NCI-H1930 (cell line): ENCODE measurements around the gene ARL8A.

ENCODE experiments used
- DNase-seq, 2 experiments: peaks; one replicate each; lab custom pipeline; 2025; lab: John Stamatoyannopoulos, UW

Gene ARL8A

DNA sequence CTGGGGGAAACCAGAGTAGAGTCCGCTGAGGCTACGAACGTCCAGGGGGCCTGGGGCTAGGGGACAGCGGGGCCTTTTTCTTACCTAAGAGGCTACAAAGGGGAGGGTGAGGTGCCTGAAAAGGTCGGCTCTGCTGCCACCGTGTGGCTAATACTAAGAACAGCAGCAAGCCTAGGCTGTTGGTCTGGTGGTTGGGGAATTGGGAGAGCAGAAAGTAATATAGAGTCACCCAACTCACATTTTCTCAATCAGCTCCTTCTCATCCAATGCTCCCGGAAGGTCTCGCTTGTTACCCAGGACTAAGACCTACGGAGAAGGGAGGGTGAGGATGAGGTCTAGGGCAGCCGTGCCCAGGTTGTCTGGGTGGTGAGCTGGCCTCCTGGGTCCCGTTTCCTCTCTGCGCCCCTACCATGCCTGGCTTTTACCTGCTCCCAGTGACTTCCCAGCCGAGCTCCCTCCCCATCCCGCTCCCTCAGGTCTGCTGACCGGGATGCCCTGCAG lies 9.3 kb downstream of the ARL8A start:
- DNase-seq: peak; percentile 43 to 66

DNA sequence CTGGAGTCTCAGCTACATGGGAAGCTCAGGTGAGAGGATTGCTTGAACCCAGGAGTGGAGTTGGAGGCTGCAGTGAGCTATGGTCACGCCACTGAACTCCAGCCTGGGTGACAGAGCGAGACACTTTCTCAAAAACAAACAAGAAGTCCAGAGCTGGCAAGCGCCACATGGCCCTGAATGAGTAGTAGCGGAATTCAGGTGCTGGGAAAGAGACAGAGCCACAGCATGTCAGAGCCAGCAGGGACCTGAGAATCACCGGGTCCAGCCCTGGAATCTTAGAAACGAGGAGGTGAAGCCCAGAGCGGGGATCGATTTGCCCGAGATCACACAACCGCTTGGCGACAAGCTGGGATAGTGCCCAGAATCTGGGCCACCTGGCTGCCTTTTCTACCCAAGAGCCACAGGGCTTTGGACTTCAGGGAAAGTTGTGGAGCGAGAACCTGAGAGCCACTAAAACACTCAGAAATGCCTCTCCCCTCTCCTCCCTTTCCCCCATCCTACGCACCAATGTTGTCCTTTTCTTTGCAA lies 9.8 kb downstream of the ARL8A start:
- DNase-seq: no peak

GRCh38 chr1:202133989-202134388 lies 10.5 kb downstream of the ARL8A start:
- DNase-seq: no peak

GRCh38 chr1:202133496-202133895 lies 11.0 kb downstream of the ARL8A start:
- no peak for DNase-seq

GRCh38 chr1:202133001-202133400 lies 11.5 kb downstream of the ARL8A start:
- no peak for DNase-seq

- DNase-seq: no peak
Observed at GRCh38 chr1:202131956-202132821, 12.3 kb downstream of the ARL8A start.

DNA sequence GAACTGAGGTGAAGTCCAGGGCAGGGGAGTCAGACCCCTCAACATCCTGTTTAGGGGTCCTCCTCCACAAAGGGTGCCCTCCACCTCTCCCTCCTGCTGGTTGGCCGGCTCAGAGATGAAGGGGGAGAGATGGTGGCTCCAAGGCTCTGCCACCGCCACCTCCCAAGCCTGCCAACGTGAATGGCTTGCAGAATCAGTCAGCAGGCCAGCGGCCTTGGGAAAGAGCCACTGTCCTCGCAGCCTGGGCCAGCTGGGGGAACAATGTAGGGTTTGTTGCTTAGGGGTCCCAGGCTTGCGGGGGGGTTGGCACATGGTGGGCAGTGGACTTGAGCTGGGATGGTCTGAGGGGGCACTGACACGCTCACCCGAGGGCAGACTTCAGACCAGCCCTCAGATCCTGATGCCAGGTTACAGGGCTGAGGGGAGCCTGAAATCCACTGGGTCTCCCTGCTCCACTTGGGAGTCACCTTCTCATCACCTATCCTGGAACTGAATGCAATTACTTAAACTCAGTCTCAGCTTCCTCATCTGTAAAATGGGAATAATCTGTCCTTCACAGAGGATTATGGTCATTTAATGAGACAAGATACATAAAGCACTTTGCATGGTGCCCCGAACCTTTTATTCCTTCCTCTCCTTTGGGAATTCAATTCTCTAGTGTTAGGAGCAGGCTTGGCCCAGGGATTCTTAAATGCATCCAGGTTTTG lies 13.6 kb downstream of the ARL8A start:
- DNase-seq: no peak

DNA sequence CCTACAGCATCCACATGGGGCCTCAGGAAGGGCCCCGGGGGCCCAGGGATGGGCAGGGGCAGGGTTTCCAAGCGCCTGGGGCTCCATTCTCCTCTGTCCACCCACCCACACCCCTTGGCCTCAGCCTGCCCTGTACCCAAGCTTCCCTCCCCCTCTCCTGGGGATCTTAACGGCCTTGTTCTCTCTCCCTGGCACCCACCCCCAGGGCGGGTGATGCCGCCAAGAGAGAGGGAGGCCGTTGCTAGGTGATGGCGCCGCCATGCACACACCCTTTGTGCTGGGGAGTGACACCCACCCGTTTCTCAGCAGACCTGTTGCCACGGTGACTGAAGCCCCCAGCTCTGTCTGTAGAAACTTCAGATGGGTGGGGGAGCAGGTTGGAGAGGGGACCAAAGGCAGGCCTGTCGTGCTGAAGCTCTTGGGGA lies 14.2 kb downstream of the ARL8A start:
- DNase-seq: no peak

- DNase-seq: no peak
Observed at GRCh38 chr1:202129453-202130296, 14.9 kb downstream of the ARL8A start.

DNA sequence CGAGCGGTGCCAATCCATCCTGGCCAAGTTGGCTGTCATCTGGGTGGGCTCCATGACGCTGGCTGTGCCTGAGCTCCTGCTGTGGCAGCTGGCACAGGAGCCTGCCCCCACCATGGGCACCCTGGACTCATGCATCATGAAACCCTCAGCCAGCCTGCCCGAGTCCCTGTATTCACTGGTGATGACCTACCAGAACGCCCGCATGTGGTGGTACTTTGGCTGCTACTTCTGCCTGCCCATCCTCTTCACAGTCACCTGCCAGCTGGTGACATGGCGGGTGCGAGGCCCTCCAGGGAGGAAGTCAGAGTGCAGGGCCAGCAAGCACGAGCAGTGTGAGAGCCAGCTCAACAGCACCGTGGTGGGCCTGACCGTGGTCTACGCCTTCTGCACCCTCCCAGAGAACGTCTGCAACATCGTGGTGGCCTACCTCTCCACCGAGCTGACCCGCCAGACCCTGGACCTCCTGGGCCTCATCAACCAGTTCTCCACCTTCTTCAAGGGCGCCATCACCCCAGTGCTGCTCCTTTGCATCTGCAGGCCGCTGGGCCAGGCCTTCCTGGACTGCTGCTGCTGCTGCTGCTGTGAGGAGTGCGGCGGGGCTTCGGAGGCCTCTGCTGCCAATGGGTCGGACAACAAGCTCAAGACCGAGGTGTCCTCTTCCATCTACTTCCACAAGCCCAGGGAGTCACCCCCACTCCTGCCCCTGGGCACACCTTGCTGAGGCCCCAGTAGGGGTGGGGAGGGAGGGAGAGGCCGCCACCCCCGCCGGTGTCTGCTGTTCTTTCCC lies 16.5 kb downstream of the ARL8A start:
- DNase-seq: no peak

- DNase-seq: no peak
Observed at GRCh38 chr1:202127061-202127460, 17.5 kb downstream of the ARL8A start.

GRCh38 chr1:202126426-202126825 lies 18.1 kb downstream of the ARL8A start:
- DNase-seq: no peak

- no peak for DNase-seq
Observed at GRCh38 chr1:202125611-202126010, 18.9 kb downstream of the ARL8A start.

DNA sequence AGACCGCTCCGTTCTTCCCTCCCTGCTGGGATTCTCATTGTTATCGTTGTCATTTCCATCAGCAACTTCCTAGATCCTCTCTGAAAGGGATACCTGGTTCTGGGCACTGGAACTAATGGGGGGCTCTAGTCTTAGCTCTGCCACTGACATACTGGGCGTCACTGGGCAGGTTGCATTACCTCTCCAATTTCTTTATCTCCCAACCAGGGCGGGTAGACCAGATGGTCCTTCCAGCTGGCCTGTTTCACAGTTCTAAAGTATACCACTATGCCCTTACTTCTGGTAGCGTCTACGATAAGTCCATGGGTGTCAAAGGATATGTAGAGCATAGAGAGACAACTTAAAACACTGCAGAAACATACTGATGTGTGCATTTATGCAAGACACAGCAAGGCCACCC lies 20.4 kb downstream of the ARL8A start:
- no peak for DNase-seq

DNA sequence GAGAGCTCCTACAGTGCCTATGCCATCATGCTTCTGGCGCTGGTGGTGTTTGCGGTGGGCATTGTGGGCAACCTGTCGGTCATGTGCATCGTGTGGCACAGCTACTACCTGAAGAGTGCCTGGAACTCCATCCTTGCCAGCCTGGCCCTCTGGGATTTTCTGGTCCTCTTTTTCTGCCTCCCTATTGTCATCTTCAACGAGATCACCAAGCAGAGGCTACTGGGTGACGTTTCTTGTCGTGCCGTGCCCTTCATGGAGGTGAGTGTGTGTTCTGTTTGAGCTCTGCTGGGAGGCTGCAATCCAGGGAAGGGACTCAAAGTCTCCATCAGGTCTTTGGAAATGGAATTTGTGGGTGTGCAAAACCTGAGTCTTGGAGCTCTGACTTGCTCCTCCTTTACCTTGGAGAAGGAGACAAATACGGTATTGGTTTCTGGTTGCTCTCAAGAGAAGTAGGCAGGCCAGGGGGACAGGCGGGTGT lies 21.2 kb downstream of the ARL8A start:
- DNase-seq: no peak

DNA sequence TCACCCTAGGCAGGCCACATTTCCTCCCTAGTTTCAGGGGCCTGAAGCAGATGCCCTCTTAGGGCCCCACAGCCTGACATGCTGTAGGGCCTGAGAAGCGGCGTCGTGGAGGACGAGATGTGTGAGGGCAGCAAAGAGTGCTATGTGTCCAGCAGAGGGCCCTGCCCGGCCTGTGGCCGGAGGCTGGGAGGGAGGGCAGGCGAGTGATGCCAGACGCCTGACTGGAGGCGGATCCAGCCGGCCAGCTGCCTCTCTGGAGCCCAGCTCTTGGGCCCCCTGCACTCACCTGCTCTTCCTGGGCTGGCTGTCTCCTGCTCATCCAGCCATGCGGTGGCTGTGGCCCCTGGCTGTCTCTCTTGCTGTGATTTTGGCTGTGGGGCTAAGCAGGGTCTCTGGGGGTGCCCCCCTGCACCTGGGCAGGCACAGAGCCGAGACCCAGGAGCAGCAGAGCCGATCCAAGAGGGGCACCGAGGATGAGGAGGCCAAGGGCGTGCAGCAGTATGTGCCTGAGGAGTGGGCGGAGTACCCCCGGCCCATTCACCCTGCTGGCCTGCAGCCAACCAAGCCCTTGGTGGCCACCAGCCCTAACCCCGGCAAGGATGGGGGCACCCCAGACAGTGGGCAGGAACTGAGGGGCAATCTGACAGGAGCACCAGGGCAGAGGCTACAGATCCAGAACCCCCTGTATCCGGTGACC lies 21.8 kb downstream of the ARL8A start, which contains the start of gene GPR37L1:
TSS of gene GPR37L1 (plus strand) at position 279 of the 697 bp plus-strand sequence. CDS start at position 326, 47 bp downstream.
- no peak for DNase-seq

DNA sequence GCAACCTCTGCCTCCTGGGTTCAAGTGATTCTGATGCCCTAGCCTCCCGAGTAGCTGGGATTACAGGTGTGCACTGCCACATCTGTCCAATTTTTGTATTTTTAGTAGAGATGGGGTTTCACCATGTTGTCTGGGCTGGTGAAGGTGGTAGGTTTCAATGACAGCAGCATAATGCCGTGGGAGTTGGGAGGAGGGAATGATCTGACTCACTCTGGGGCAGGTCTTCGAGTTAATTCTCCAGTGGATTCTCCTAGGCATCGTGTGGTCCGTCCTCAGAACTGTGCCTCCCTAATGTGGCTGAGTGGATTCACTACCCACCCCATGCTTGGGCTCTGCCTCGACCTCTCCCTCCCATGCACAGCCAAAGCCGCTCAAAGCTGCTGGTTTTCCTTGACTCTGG lies 23.5 kb downstream of the ARL8A start:
- no peak for DNase-seq

GRCh38 chr1:202117898-202118371 lies 26.6 kb downstream of the ARL8A start:
- no peak for DNase-seq

GRCh38 chr1:202116287-202116686 lies 28.2 kb downstream of the ARL8A start:
- DNase-seq: no peak

DNA sequence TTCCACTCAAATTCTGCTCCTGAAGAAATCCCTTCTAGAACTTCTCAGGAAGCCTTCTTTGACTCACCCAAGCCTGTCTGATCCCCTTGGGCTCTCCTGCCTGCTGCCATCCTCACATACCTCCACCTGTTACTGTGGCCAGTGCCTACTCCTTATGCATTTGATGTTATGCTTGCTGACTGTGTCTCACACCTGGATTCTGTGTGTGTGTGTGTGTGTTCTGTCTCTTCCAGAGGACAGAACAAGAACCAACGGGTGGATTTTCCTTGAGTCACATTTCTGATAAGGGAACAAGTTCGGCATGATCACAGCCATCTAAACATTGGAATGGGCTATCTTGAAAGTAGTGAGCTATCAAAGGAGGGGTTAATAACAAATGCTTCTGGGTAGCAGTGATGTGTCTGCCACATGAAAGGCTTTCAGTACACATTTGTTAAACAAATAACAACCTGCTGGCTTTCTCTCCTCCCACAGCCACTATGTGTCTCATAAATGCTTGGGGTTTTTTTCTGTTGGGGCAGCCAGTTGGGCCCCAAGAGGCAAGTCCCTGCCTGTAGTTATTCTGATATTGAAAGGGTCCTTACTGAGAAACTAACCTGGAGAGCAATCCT lies 30.7 kb downstream of the ARL8A start:
- no peak for DNase-seq
